Hematopoietic multipotent progenitor cell (in vitro differentiated cells): Measurements from ENCODE around the gene ZDHHC4. TPM values are rescaled to one million over a fixed set of nuclear protein-coding genes. Genes with fewer than 3 reads are reported as not detected.
"Not testable (repeated sequence)": the region's sequence is repeated elsewhere in the genome, so short reads cannot be mapped to it uniquely, and the experiment has no call there.

ENCODE experiments used
- DNase-seq, 3 donors: peaks; one replicate each; pipeline ENCODE4 v3.0.0-alpha.2; 2011 to 2015; ENCODE audit warnings: low read depth in 2 of 3, low spot score in 2 of 3
- total RNA-seq: library from RNA; depleted of rRNA; stranded (reverse); fragments of >200 nt; gene quantifications from one replicate; pipeline ENCODE4 v1.2.3, GENCODE V29; 2012

The ZDHHC4 gene
- total RNA-seq, 1 donor = 77.8 TPM

DNA sequence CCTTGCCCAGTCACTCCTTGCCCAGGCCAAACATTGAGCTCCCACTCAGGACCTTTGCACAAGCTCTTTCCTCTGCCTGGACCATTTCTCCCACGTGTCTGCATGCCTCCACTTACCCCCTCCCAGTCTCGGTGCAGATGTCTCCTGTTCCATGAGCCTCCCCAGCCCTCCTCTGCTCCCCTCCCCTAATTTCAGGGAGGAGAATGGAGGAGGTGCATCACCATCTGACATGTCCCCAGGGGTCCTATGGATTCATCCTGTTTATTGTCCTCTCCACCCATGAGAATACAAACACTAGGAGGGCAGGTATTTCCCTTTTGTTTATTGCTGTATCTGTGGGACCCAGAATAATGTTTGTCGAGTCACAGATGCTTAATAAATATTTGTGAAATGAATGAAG is 17.4 kb upstream of the ZDHHC4 start:
- no peak for DNase-seq

DNA sequence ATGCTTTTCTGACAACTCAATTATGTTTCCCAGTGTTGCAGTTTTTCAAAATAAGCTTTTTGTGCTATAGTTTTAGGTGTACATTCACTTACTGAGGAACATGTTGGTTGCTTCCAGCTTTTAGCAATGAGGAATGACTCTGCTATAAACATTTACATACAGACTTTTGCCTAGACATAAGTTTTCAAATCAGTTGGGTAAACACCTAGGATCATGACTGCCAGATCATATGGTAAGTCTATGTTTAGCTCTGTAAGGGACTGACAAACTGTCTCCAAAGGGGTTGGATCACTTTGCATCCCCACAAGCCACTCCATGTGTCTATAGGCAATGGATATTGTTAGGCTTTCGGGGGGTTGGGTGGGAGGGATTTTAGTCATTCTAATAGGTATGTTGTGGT is 15.1 kb upstream of the ZDHHC4 start:
- no peak for DNase-seq

DNA sequence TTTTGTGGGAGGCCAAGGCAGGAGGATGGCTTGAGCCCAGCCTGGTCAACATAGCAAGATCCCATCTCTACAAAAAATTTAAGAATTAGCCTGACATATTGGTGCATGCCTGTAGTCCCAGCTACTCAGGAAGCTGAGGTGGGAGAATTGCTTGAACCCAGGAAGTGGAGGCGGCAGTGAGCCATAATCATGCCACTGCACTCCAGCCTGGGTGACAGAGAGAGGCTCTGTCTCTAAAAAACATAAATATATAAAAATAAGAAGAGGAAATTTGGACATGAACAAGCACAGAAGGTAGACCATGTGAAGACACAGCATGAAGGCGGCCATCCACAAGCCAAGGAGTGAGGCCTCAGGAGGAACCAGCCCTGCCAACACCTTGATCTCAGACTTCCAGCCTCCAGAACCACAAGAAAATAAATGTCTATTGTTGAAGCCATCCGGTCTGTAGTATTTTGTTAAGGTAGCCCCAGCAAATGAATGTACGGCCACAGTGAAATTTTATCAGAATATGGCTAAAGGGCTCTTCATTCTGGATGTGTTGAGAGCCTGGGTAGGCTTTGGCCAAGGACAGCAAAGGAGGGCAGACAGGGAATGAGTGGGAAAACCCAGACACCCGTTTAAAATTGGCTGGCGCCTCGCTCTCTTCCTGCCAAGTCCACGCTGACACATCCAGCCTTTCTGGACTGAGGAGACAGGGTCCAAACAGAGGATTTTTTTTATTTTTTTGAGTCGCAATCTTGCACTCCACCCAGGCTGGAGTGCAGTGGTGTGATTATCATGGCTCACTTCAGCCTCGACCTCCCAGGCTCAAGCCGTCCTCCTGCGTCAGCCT is 13.1 kb upstream of the ZDHHC4 start:
- no peak for DNase-seq

GRCh38 chr7:6565655-6566054 is 11.6 kb upstream of the ZDHHC4 start:
- DNase-seq = no peak

DNA sequence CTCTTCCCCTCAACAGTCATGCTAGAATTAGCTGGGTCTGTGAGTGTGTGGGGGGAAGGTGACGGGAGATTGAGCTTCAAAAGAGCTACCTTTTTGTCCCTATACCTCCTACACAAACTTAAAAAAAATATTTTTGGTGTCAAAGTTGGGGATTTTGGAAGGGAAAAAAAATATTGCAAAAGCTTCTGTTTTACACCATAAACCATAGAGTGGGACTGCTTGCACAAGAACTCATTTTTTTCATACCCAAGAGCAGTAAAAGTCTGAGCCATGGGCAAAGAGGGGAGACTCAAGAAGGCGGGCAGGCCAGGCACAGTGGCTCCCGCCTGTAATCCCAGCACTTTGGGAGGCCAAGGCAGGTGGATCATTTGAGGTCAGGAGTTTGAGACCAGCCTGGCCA is 9.4 kb upstream of the ZDHHC4 start:
- DNase-seq = no peak

GRCh38 chr7:6571160-6571779 is 6.0 kb upstream of the ZDHHC4 start:
- DNase-seq = no peak

DNA sequence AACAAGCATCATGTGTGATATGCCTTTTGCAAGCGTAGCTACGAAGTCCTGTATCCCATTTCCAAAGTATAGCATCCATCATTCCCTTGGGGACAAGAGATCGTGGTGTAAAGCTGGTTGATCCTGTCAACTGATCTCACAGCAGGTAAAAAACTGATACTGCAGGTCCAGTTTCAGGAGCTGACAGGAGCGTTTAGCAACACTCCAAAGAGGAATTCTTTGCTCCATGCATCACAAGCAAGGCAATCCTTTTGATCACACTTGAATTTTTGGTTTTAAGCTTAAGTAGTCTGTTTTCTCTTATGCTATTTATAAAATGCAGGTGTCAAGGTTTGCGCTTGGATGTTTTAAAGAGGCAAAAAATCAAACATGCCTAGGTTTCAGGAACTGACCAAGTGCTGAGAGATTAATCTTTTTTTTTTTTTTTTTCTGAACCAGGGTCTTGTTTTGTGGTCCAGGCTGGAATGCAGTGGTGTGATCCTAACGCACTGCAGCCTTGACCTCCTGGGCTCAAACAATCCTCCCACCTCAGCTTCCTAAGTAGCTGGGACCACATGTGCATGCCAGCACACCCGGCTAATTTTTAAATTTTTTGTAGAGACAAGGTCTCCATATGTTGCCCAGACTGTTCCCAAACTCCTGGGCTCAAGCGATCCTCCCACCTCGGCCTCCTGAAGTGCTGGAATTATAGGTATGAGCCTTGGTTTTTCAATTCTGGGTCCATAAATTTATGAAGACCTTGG is 1.8 kb upstream of the ZDHHC4 start:
- no peak for DNase-seq

GRCh38 chr7:6576024-6576866 is 1.0 kb upstream of the ZDHHC4 start:
- no peak for DNase-seq

DNA sequence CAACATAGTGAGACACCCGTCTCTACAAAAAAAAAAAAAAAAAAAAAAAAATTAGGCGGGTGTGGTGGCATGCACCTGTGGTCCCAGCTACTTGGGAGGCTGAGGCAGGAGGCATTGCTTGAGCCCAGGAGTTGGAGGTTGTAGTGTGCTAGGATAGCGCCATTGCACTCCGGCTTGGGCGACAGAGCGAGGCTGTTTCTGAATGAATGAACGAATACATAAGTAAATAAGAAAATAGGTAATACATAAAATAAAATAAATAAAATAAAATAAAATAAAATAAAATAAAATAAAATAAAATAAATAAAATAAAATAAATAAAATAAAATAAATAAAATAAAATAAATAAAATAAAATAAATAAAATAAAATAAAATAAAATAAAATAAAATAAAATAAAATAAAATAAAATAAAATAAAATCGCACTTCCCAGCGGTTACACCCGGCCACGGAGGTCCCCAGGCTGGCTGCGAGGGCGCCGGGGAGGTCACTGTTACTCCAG is 336 bp upstream of the ZDHHC4 start:
- DNase-seq = peak in 1 of 3 donors; percentile 50

- DNase-seq = no peak
Observed at GRCh38 chr7:6578114-6579084, 1.1 kb downstream of the ZDHHC4 start.

GRCh38 chr7:6579446-6579845 is 2.2 kb downstream of the ZDHHC4 start:
- DNase-seq = peak in 2 of 3 donors; percentile 50 to 53

GRCh38 chr7:6585746-6586432 is 8.6 kb downstream of the ZDHHC4 start:
- not testable (repeated sequence) for DNase-seq

GRCh38 chr7:6588566-6588965 is 11.3 kb downstream of the ZDHHC4 start:
- DNase-seq = no peak

DNA sequence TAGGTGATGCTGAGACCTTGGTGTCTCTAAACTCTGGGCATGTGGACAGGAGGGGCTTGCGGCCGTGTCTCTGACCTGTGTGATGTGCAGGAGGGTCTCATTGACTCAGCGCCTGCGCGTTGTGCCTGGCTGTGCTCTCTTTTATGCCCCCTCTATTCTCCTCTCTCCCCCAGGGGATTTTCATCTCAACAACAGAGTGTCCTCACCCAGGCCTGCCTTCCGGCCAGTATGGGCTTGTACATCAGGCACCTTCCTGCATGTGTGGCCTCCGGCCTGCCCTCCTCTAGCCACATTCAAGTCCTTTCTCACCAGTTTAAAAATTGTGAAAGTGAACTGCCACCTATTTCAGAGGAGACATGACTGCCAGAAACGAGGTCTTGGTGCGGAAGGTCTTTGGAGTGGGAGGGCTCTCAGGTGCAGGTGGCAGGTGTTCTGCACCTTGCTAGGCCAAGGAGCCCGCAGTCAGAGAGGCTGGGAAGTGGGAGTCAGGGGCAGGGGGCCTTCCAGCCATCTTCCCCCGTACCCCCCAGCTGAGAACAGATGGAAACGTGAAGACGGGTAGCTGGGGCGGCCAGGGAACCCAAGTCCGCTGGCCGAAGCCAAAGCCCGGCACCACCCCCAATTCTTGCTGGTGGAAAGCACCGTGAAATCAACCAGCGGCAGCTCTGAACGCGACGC is 12.0 kb downstream of the ZDHHC4 start:
- no peak for DNase-seq

- DNase-seq = peak; percentile 85 to 91 (median 89)
Observed at GRCh38 chr7:6589829-6590644, 12.8 kb downstream of the ZDHHC4 start, which contains the start of gene INTS15. INTS15 (plus strand) TSS chr7:6590021; CDS start chr7:6590284, 263 bp downstream.

- DNase-seq = no peak
Observed at GRCh38 chr7:6590645-6591110, 13.4 kb downstream of the ZDHHC4 start.

DNA sequence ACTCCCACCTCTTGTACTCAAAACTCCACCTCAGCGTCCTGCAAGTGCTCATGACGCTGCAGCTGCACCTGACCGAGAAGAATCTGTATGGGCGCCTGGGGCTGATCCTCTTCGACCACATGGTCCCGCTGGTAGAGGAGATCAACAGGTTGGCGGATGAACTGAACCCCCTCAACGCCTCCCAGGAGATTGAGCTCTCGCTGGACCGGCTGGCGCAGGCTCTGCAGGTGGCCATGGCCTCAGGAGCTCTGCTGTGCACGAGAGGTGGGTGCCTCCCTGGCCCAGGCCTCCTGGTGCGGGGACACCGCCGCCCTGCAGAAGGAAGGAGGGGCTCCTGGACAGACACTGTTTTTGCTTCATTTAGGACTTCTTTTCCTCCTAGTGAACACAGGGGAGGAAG is 22.8 kb downstream of the ZDHHC4 start:
- DNase-seq = no peak
